Measurements from ENCODE around the gene SHISA7. TPM values are rescaled to one million over a fixed set of nuclear protein-coding genes. Genes with fewer than 3 reads are reported as not detected.

The SHISA7 gene
- total and polyA plus RNA-seq, 2 of the 4 experiments (the other 2 are of a cell fraction) = not detected

DNA sequence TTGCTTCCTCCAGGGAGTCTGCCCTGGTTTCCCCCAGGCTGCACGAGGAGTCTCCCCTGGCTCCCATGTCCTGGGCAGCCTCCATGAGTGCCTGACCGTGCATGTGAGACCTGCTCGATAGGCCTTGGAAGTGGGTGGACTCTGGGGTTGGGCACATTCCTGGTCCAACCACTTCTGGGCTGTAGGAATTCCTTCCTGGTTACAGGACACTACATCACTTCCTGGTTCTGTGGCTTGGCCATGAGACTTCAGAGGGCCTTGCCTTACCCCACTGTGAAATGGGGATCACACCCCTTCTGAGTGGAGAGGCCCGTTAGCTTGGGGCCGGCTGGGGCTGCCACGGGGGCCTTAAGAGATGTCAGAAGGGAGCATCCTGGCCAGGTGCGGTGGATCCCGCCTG is 29.4 kb upstream of the SHISA7 start:
- no peaks in the 10 kb centered on the region for H3K9me3 ChIP-seq (ENCODE audit: control insufficient read depth, insufficient read depth, low read length)
- BruUV-seq (replicated peaks) = no TSS peak
- H2BK20ac ChIP-seq (ENCODE audit: low read depth, low read length) = no peak overlapping the region
- ChIA-PET POLR2A (ENCODE audit: unreplicated experiment) (no interaction called here), CTCF (no interaction called here)
- H4K20me1 ChIP-seq (ENCODE audit: insufficient read depth, low read length) = no peaks in the 10 kb centered on the region
- H4K91ac ChIP-seq (ENCODE audit: insufficient read depth, low read depth, low read length) = peak overlapping the region; percentile 41; the same call in 1 of the 2 replicates
- peak overlapping the region; percentile 60 for H2AK9ac ChIP-seq (replicated peaks; ENCODE audit: low read depth, low read length, poor library complexity)
- H3K36me3 ChIP-seq (ENCODE audit: control insufficient read depth, insufficient read depth, low read length) = no peaks in the 10 kb centered on the region
- no peak overlapping the region for H3K4me3 ChIP-seq (ENCODE audit: insufficient read depth, low read depth, low read length)
- H2AFZ ChIP-seq (replicated peaks; ENCODE audit: low read length, poor library complexity) = peak overlapping the region; percentile 79
- H2AK5ac ChIP-seq (ENCODE audit: low read depth, low read length) = no peak overlapping the region
- dilution Hi-C loops (cut with HindIII; ENCODE audit: low sequenced_read_pairs, unreplicated experiment) (no loop called here), intact Hi-C loops (cut with micrococcal nuclease) (no loop called here), in situ Hi-C loops (cut with MboI; ENCODE audit: low sequenced_read_pairs) (no loop called here)
- H3K27ac ChIP-seq (ENCODE audit: insufficient read depth, low read length) = no peak overlapping the region
- H3K4me1 ChIP-seq (ENCODE audit: control insufficient read depth, insufficient read depth, low read length) = peaks cover 9% of the 10 kb centered on the region
- H2BK120ac ChIP-seq (ENCODE audit: low read depth, low read length) = peak overlapping the region; percentile 1; the same call in 1 of the 2 replicates
- H4K5ac ChIP-seq (ENCODE audit: low read depth, low read length) = peak overlapping the region; percentile 38
- H4K8ac ChIP-seq (ENCODE audit: low read depth in 2 of 2, low read length in 2 of 2) = peak overlapping the region in 1 of 2 experiments; percentile 66; a peak in 3 of 4 replicates
- peaks cover 0 to 11% of the 10 kb centered on the region in 2 experiments; a peak in 2 of 4 replicates for H3K79me1 ChIP-seq (ENCODE audit: low read depth in 1 of 2, low read length in 2 of 2)
- 0 out of 2 replicates have a peak overlapping the region, but pooled peaks have one; percentile 25 for H3K4ac ChIP-seq (ENCODE audit: low read depth, low read length)
- no peak for ATAC-seq (ENCODE audit: low read depth)
- peak; percentile 79 for DNase-seq
- H3K23ac ChIP-seq (ENCODE audit: low read depth, low read length) = no peak overlapping the region
- no peaks in the 10 kb centered on the region for H3K27me3 ChIP-seq (ENCODE audit: control insufficient read depth, insufficient read depth, low read length)
- TF ChIP-seq BHLHE40 (IDR thresholded peaks at IDR 0.05; ENCODE audit: low read depth, low read length) (0 out of 2 replicates have a peak, but pooled peaks have one; percentile 25), SMC3 (IDR thresholded peaks at IDR 0.05; ENCODE audit: low read depth, low read length) (no peak)
- H3K56ac ChIP-seq (ENCODE audit: extremely low read depth, insufficient read depth, low read length) = no peak overlapping the region
- no peak overlapping the region for H2BK15ac ChIP-seq (ENCODE audit: low read depth, low read length)
- WGBS, 2 experiments (ENCODE audit: extremely low coverage in 2 of 2, insufficient read length in 1 of 2) = 90% methylated on average over 6 of the region's 8 CpGs; no CpG with 5 or more reads in 1 of the 2 experiments
- no peak overlapping the region for H3K9ac ChIP-seq (ENCODE audit: low read depth, low read length)
- H2BK5ac ChIP-seq (ENCODE audit: low read depth, low read length, poor library complexity, severe bottlenecking) = no peak overlapping the region
- H3K9me1 ChIP-seq (ENCODE audit: insufficient read depth, low read length) = peaks cover 8% of the 10 kb centered on the region; the same call in 1 of the 2 replicates
- no peak overlapping the region for H3K18ac ChIP-seq (ENCODE audit: low read depth, low read length)
- peak overlapping the region; percentile 50; the same call in 1 of the 2 replicates for H3K14ac ChIP-seq (replicated peaks; ENCODE audit: low read depth, low read length)
- H3K4me2 ChIP-seq (ENCODE audit: low read depth, low read length) = no peak overlapping the region

Data from IMR-90 (cell line).